ENCODE results near the gene UNC5B. TPM values are rescaled to one million over a fixed set of nuclear protein-coding genes. Genes with fewer than 3 reads are reported as not detected.

UNC5B gene
- total RNA-seq, 1 donor from 2014 or later, result 22.2 TPM

- Histone ChIP-seq H3K9me3 (no peaks in the 10 kb centered on the region), H3K27ac (peak overlapping the region; percentile 34), H3K27me3 (ENCODE audit: low read depth) (no peaks in the 10 kb centered on the region), H3K36me3 (no peaks in the 10 kb centered on the region), H3K4me3 (no peak overlapping the region), H3K4me1 (peaks cover 74% of the 10 kb centered on the region)
- intact Hi-C loops (cut with DNase I), result no loop called here
- peak; percentile 5 to 11 for ATAC-seq
- no peak for TF ChIP-seq CTCF (IDR thresholded peaks at IDR 0.05)
- peak; percentile 78 for DNase-seq
Observed at GRCh38 chr10:71232089-71232998, 20.0 kb downstream of the UNC5B start.

- Histone ChIP-seq H3K4me1 (peaks cover 74% of the 10 kb centered on the region), H3K9me3 (no peaks in the 10 kb centered on the region), H3K4me3 (no peak overlapping the region), H3K36me3 (no peaks in the 10 kb centered on the region), H3K27me3 (ENCODE audit: low read depth) (no peaks in the 10 kb centered on the region), H3K27ac (peak overlapping the region; percentile 76)
- DNase-seq (no peak), ATAC-seq (no peak)
- no peak for TF ChIP-seq CTCF (IDR thresholded peaks at IDR 0.05)
- intact Hi-C loops (cut with DNase I), result no loop called here
Observed at GRCh38 chr10:71233482-71233892, 21.1 kb downstream of the UNC5B start.

GRCh38 chr10:71234004-71234894 lies 21.9 kb downstream of the UNC5B start:
- Histone ChIP-seq H3K27ac (peak overlapping the region; percentile 76), H3K4me1 (peaks cover 71% of the 10 kb centered on the region), H3K4me3 (peak overlapping the region; percentile 17), H3K36me3 (no peaks in the 10 kb centered on the region), H3K9me3 (no peaks in the 10 kb centered on the region), H3K27me3 (ENCODE audit: low read depth) (no peaks in the 10 kb centered on the region)
- intact Hi-C loops (cut with DNase I), result no loop called here
- DNase-seq, result peak; percentile 81
- TF ChIP-seq CTCF (IDR thresholded peaks at IDR 0.05), result no peak
- peak; percentile 34 to 50 for ATAC-seq

GRCh38 chr10:71234970-71235685 lies 22.8 kb downstream of the UNC5B start:
- H3K4me1 ChIP-seq, result peaks cover 71% of the 10 kb centered on the region
- H3K27me3 ChIP-seq (ENCODE audit: low read depth), result no peaks in the 10 kb centered on the region
- ATAC-seq (peak; percentile 74 to 90), DNase-seq (peak; percentile 88)
- H3K36me3 ChIP-seq, result no peaks in the 10 kb centered on the region
- TF ChIP-seq CTCF (IDR thresholded peaks at IDR 0.05), result no peak
- peak overlapping the region; percentile 76 for H3K27ac ChIP-seq
- intact Hi-C loops (cut with DNase I), result no loop called here
- H3K9me3 ChIP-seq, result no peaks in the 10 kb centered on the region
- peak overlapping the region; percentile 17 for H3K4me3 ChIP-seq

GRCh38 chr10:71235808-71236207 lies 23.4 kb downstream of the UNC5B start:
- ATAC-seq (no peak), DNase-seq (no peak)
- no peak overlapping the region for H3K4me3 ChIP-seq
- H3K9me3 ChIP-seq, result no peaks in the 10 kb centered on the region
- intact Hi-C loops (cut with DNase I), result no loop called here
- peaks cover 72% of the 10 kb centered on the region for H3K4me1 ChIP-seq
- H3K36me3 ChIP-seq, result no peaks in the 10 kb centered on the region
- no peaks in the 10 kb centered on the region for H3K27me3 ChIP-seq (ENCODE audit: low read depth)
- peak overlapping the region; percentile 76 for H3K27ac ChIP-seq
- no peak for TF ChIP-seq CTCF (IDR thresholded peaks at IDR 0.05)

All from lower lobe of right lung (tissue), 2 donors.